HG02642 (cell line): Measurements from ENCODE around the gene TSPAN15.
"Not testable (repeated sequence)": the region's sequence is repeated elsewhere in the genome, so short reads cannot be mapped to it uniquely, and the experiment has no call there.

Experiments used
- ATAC-seq: cut with Tn5 transposase; IDR thresholded peaks from one replicate; pipeline ENCODE4 v1.9.1; 2021; ENCODE audit warnings: mild to moderate bottlenecking; ENCODE audit not compliant: unreplicated experiment, poor library complexity

The TSPAN15 gene

GRCh38 chr10:69443354-69443753, 7.9 kb upstream of the TSPAN15 start:
- ATAC-seq, result no peak

DNA sequence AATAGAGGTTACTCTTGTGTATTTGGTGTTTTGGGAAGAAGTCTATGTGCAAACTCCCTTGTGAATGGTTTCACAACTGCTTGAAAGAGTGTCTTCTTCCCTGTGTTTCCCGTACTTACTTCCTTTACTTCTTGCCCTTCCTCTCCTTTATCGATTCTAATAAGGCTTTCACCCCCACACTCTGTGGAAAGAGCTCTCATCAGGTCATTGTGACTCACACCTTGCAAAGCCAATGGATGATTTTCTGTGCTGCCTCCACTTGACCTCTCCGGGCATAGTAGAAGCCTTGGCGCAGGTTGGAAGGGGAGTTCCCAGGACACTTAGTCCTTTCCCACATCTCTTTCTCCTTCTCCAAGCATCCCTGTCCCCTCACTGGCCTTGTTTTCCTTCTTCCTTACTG, 6.2 kb upstream of the TSPAN15 start:
- ATAC-seq, result no peak

DNA sequence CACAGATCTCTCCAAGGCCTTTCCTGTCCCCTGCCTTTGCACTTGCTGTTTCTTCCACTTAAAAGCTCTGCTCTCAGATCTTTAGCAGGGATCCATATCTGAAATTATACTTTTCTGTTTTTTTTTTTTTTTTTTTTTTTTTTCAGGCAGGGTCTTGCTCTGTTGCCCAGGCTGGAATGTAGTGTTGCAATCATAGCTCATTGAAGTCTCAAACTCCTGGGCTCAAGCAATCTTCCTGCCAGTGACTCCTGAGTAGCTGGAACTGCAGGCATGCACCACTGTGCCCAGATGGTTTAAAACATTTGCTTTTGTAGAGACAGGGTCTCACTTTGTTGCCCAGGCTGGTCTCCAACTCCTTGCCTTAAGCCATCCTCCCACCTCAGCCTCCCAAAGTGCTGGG, 5.0 kb upstream of the TSPAN15 start:
- ATAC-seq, result no peak

- no peak for ATAC-seq
These were observed 4.6 kb upstream of the TSPAN15 start for GRCh38 chr10:69446650-69447151.

- ATAC-seq, result no peak
These were observed 1.4 kb upstream of the TSPAN15 start for GRCh38 chr10:69449841-69450240.

DNA sequence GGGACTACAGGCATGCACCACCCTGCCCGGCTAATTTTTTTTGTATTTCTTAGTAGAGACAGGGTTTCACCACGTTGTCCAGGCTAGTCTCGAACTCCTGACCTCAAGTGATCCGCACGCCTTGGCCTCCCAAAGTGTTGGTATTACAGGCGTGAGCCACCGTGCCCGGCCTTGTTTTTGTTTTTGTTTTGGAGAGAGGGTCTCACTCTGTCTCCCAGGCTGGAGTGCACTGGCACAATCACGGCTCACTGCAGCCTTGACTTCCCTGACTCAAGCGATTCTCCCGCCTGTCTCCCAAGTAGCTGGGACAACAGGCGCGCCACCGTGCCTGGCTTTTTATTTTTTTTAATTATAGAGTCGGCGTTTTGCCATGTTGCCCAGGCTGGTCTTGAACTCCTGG, 870 bp upstream of the TSPAN15 start:
- not testable (repeated sequence) for ATAC-seq

DNA sequence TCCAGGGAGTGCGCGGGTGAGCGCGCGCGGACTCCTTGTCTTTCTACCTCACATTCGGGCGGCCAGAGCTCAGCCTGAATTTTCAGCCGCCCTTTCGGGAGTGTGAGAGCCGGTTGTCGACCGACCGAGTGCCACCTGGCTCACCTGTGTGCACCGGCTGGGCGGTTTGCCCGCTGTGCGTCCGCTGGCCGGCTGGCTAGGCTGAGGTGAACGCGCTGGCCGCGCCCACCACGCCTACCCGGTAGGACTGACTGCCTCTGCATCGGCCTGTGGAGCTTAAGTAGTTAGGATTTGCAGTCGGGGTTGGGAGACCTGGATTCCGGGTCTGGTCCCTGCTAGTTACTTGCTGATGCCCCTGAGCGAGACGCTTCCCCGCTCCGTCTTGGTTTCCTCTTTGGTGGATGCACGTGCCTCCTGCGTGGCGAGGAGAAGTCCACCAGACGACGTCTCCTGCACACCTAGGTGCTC, 553 bp downstream of the TSPAN15 start:
- no peak for ATAC-seq

GRCh38 chr10:69452676-69453415, 1.6 kb downstream of the TSPAN15 start:
- ATAC-seq, result no peak

GRCh38 chr10:69453795-69454194, 2.5 kb downstream of the TSPAN15 start:
- no peak for ATAC-seq

DNA sequence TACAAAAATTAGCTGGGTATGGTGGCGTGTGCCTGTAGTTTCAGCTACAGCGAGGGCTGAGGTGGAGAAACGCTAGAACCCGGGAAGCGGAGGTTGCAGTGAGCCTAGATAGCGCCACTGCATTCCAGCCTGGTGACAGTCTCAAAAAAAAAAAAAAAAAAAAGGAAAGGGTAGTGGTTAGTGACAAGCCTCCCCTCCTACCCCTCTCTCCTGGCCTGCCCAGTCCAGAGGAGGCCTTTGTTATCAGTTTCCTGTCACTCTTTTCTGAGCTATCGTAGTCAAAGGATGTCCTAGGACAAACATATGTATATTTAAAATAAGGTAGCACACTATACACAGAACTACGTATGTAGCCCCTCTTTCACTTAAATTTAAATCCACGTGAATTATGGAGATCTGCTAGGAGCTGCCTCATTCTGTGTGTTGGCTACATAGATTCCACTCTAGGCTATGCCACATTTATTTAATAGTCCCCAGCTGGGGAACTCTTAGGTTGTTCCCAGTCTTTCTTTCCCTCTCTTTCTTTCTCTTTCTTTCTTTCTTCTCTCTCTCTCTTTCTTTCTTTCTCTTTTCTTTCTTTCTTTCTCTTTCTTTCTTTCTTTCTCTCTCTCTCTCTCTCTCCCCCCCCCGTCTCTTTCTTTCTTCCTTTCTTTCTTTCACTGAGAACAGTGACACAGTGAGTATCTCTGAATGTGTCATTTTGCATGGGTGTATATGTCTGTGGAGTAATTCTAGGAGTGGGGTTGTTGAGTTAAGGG, 3.9 kb downstream of the TSPAN15 start:
- ATAC-seq, result no peak

- ATAC-seq, result no peak
These were observed 5.8 kb downstream of the TSPAN15 start for GRCh38 chr10:69456880-69457693.

DNA sequence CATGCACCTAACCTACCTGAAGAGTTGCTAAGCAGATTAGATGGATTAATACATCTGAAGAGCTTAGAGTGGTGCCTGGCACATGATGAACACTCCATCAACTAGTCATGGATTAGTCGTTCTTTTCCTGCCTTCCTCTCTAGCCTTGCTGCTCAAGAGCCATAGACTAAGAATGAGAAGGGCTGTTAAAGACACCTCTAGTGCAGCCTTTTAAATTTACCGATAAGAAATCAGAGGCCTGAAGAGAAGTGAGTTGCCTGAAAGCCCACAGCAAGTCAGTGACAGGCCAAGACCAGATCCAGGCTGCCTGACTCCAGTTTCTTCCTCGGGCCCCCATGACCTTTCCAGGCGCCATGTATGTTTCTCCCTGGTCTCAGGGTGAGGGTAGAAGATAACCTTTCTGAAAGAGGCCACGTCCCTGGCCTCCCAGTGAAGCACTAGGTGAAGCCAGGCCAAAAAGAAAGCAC, 6.5 kb downstream of the TSPAN15 start:
- no peak for ATAC-seq

DNA sequence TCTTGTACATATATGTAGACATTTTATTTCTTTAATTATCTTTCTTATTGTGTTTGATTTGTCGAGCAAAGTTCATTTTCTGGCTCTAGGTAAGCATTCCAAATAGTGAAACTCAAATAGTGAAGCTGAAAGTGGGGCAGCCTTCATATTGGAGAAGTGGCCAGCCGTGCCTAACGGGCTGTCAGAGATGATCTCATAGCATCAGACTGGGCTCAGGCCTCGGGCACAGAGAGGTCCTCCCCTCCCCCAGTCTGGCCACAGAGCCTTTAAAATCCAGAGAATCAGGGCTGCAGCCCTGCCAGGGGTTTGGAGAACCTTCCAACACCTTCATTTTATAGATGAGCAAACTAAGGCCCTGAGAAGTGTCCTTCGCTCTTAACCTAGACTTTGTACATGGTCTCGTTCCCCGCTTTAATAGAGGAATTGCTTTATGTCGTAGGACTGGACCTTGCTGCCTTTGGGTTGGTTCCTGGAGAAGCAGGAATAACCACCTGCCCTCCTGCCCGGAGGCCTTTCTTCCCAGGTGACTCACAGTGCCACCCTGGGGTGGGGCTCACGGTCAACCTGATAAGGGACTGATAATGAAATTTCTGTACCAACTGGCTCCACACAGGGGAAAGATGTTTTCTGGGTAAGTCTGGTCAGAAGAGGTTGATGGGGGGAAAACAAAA, 7.3 kb downstream of the TSPAN15 start:
- no peak for ATAC-seq

DNA sequence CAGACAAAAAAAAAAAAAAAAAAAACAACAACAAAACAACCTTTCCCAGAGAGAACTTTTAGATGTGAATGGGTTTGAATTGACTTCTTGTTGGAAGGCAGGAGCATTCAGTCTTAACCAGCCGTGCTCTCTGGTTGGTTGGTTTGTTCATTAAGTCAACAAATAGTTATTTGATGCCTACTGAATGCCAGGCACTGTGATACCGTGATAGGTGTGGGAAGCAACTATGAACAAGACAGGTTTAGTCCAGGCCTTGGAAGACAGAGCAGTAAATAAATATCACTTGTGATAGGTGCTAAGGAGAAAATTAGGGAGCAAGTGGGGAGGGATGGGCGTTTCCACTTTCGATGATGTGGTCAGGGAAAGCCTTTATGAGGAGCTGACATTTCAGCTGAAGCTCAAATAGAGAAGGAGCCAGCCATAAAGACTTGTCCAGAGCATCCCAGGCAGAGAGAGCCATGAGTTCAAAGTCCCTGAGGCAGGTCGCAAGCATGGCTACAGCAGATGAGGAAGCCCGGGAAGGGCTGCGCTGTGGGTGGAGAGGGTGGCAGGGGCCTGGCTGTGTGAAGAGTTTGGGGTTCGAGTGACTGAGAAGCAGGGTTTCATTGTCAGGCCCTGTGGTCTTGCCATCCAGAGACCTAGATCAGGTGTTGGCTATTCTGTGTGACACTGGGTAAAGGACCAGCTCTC, 8.0 kb downstream of the TSPAN15 start:
- ATAC-seq, result no peak

DNA sequence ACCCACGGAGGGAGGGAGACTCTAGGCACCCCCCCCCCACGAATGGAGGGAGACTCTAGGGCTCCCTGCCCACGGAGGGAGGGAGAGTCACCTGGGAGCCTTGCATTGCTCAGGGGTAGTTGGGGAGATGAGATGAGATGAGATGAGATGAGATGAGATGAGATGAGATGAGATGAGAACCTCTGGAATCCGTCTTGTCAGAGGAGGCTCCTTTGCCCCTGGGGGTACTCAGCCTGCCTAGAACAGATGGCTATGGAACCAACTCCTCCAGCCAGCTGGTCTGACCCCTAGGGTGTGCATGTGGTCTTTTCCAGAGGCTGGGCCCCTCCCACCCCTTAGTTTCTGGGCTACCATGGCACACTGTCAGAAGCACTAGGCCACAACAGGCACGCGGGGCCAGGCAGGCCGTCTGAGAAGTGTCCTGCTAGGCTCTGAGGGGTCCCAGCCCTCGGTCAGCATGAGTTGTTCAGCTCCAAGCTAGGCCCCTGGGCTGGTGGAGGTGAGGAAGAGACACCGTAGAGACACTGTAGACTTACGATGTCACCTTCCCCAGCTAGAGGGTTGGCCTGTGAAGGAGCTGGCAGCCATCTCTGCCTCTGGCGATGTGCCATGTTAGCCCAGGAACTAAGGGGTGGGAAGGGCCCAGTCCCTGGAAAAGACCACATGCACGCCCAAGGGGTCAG, 8.8 kb downstream of the TSPAN15 start:
- no peak for ATAC-seq

GRCh38 chr10:69460576-69461242, 9.4 kb downstream of the TSPAN15 start:
- no peak for ATAC-seq

DNA sequence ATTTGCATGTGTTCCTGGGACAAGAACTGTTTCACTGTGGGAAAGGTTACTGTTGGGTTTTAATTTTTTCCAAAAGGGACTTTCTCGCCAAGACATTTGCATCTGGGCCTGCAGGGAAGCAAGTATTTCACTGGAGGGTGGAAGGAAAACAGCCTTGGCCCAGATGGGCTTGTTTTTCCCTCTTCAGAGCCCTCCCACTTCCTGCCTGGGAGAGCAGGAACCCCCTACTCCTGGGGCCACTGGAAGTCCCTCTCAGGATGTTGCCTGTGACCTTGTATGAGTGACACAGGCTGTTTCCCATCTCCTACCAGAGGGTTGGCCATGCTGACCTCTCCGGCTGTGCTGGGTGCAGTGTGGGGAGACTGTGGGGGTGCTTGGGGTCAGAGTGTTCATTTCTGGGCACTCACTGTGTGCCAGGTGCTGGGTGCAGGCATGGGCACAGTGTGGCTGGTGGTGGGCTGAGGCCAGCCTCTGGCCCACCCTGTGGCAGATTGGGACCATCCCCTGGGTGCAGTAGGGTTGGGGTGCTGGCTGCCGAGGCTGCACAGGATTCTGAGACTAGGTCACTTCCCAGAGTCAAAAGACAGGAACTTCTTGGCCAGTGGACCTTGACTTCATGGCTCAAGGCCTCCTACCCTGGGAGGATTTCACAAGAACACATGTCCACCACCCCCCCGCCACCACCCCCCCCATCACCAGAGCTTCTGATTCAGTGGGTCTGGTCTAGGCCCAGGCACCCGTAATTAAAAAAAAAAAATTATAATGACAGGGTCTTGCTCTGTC, 10.2 kb downstream of the TSPAN15 start:
- ATAC-seq, result no peak

DNA sequence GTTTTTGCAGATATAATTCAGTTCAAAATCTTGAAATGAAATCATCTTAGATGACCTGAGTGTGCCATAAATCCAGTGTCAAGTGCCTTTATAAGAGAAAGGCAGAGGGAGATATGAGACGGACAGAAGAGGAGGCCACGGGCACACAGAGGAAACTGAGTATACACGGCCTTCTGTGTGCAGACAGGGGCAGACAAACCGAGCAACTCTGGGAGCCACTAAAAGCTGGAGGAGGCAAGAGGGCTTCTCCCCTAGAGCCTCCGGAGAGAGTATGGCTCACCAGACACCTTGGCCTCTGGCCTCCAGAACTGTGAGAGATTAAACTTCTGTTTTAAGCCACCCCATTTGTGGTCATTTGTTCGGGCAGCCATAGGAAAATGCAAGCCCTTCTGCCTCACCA, 12.6 kb downstream of the TSPAN15 start:
- ATAC-seq, result no peak
